HL-60 (cell line): ENCODE measurements around the gene TRIML1.

Source experiments
- GABPA ChIP-seq: IDR thresholded peaks from 2 replicates; pipeline ENCODE4 v1.6.1; 2012; ENCODE audit warnings: low read depth
- SPI1 ChIP-seq: IDR thresholded peaks from 2 replicates; pipeline ENCODE4 v1.6.1; 2012; ENCODE audit warnings: low read depth, mild to moderate bottlenecking, borderline replicate concordance
- TF ChIP-seq, protein P1 (sequence below): IDR thresholded peaks from one replicate; pipeline ENCODE4 v1.5.1; 2011; ENCODE audit warnings: low read length, control low read depth, inconsistent platforms; ENCODE audit not compliant: insufficient read depth
- TF ChIP-seq, protein P2 (sequence below): IDR thresholded peaks from 2 replicates; pipeline ENCODE4 v1.6.1; 2012; ENCODE audit warnings: low read depth; ENCODE audit not compliant: insufficient replicate concordance

DNA sequence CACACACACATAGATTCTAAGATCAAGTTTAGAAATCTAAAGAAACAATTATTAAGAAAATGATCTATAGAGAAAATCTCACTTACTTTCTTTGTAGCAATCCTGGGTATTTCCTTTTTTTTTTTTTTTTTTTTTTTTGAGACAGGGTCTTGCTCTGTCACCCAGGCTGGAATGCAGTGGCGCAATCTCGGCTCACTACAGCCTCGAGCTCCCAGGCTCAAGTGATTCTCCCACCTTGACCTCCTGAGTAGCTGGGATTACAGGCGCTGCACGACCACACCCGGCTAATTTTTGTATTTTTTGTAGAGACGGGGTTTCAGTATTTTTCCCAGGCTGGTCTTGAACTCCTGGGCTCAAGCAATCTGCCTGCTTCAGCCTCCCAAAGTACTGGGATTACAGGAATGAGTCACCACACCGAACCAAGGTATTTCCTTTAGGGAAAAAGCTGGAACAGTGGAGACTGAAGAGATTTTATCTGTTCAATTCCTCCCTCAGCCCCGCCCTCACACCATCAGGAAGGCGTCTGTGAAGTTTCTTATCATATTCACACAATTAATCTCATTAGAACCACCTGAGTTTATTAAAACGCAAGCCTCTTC is 30.0 kb upstream of the TRIML1 start, which contains the start of gene TRIML2:
- TF ChIP-seq, protein P1, sequence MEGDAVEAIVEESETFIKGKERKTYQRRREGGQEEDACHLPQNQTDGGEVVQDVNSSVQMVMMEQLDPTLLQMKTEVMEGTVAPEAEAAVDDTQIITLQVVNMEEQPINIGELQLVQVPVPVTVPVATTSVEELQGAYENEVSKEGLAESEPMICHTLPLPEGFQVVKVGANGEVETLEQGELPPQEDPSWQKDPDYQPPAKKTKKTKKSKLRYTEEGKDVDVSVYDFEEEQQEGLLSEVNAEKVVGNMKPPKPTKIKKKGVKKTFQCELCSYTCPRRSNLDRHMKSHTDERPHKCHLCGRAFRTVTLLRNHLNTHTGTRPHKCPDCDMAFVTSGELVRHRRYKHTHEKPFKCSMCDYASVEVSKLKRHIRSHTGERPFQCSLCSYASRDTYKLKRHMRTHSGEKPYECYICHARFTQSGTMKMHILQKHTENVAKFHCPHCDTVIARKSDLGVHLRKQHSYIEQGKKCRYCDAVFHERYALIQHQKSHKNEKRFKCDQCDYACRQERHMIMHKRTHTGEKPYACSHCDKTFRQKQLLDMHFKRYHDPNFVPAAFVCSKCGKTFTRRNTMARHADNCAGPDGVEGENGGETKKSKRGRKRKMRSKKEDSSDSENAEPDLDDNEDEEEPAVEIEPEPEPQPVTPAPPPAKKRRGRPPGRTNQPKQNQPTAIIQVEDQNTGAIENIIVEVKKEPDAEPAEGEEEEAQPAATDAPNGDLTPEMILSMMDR = no peak
- TF ChIP-seq GABPA = no peak
- TF ChIP-seq SPI1 = no peak
- TF ChIP-seq, protein P2, sequence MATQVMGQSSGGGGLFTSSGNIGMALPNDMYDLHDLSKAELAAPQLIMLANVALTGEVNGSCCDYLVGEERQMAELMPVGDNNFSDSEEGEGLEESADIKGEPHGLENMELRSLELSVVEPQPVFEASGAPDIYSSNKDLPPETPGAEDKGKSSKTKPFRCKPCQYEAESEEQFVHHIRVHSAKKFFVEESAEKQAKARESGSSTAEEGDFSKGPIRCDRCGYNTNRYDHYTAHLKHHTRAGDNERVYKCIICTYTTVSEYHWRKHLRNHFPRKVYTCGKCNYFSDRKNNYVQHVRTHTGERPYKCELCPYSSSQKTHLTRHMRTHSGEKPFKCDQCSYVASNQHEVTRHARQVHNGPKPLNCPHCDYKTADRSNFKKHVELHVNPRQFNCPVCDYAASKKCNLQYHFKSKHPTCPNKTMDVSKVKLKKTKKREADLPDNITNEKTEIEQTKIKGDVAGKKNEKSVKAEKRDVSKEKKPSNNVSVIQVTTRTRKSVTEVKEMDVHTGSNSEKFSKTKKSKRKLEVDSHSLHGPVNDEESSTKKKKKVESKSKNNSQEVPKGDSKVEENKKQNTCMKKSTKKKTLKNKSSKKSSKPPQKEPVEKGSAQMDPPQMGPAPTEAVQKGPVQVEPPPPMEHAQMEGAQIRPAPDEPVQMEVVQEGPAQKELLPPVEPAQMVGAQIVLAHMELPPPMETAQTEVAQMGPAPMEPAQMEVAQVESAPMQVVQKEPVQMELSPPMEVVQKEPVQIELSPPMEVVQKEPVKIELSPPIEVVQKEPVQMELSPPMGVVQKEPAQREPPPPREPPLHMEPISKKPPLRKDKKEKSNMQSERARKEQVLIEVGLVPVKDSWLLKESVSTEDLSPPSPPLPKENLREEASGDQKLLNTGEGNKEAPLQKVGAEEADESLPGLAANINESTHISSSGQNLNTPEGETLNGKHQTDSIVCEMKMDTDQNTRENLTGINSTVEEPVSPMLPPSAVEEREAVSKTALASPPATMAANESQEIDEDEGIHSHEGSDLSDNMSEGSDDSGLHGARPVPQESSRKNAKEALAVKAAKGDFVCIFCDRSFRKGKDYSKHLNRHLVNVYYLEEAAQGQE = no peak
